NCI-H82 treated with DMSO at 0.1 percent for 48 hours (cell line): ENCODE results near the gene TRIM66.

ENCODE experiments used
- DNase-seq: peaks from one replicate; lab custom pipeline; 2025; ENCODE audit not compliant: unreplicated experiment; lab: John Stamatoyannopoulos, UW

Gene TRIM66

DNA sequence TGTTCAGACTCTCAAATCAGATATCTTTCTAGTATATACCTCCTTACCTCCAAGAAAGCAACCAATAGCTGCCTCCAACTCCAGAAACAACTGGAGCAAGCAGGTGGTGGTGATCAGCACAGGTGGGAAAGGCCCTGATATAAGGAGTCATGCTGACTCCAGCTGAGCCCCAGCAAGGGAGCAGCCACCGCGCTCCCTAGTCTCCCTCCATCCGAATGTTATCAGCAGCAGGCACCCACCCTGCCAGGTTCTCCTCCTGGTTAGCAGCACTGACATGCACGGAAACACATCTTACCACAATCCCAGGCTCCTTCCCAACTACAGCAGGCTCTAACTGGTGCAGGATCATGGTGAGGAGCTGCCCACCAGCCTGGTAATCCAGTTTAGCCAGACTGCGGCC, 69.9 kb downstream of the TRIM66 start:
- DNase-seq: no peak

GRCh38 chr11:8610532-8611116, 71.8 kb downstream of the TRIM66 start:
- DNase-seq: no peak

DNA sequence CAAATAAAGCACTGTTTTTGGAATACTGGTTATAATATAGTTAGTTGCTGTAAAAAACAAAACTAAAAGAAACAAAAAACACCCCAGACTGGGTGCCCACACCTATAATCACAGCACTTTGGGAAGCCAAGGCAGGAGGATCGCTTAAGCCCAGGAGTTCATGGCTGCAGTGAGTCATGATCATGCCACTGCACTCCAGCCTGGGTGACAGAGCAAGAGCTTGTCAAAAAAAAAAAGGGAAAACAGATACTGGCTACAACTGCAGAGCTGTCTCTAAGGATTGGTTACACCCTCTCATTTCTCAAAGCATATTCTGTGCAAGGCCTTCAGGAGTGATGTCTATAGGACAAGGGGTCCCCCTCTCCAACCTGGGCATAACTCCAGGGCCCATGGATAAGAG, 73.8 kb downstream of the TRIM66 start:
- no peak for DNase-seq

GRCh38 chr11:8605971-8606563, 76.4 kb downstream of the TRIM66 start:
- no peak for DNase-seq

- peak; percentile 38 for DNase-seq
These were observed 78.3 kb downstream of the TRIM66 start for GRCh38 chr11:8604078-8604723.

DNA sequence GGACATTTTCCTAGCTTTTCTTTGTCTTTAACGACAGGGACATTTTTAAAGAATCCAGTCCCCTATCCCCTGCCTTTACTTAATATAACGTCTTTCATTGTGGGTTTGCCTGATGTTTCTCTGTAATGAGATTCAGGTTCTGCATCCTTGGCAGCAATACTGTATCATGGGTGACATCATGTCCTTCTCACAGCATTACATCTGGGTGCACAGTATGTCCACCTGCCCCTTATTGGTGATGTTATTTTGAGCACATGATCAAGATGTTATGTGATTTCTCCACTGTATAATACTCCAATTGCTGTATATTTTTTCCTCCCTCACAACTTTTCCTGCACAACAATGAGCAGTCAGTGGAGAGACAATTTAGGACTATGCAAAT, 78.8 kb downstream of the TRIM66 start:
- DNase-seq: no peak

DNA sequence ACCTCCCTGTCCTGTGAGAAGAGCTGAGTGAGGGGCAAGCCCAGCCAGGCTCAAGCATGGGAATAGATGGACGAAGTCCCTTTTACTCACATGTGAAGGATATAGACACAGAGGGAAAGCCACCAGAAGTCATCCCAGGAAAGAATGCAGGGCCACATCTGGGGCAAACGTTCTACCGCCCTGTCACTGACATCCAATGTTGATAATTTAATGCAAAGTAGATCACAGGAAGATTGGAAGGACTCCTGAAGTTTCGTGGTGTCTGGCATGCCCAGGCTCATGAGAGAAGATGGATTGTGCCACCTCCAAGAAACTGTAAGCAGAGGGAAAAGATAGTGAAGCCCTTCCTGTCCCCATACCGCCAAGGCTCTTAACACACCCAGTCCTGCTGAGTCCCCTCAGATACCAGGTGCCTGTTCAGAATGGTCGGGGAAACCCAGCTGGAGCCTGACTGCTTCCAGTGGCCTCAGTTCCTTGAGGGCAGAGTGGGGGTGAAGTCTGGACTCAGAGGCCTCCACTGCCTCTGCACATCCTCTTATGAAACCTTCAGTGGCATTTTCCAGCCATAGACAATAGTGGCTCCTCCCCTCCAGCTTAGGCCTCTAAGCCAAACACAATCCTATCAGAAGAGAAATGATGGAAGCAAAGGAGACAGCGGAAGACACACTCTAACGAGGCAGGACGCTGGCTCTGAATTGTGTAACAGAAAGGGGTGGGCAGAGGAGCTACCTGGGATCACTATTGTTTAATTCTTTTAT, 80.9 kb downstream of the TRIM66 start:
- DNase-seq: peak; percentile 37

- no peak for DNase-seq
These were observed 84.0 kb downstream of the TRIM66 start for GRCh38 chr11:8598506-8598905.

DNA sequence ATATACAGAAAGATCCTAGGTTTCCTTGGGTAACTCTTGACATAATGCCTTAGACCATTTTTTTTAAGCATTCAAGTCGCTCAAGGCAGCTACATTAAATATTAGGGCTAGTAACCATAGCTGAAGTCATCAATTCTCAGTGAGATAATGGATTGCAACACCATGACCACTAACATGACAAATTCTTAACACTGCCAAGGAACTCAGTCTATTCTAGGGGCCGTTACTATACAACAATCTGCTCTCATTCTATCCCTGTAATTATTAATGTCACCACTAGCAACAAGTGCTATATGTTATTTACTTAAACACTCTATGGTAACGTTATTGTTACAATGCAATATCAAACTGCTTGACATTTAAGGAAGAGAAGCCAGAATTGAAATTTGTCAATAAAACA, 85.3 kb downstream of the TRIM66 start:
- DNase-seq: no peak

- no peak for DNase-seq
These were observed 85.9 kb downstream of the TRIM66 start for GRCh38 chr11:8596504-8597046.

- DNase-seq: peak; percentile 58
These were observed 88.2 kb downstream of the TRIM66 start, which contains the start of gene STK33 for GRCh38 chr11:8593935-8594909. STK33 (minus strand) TSS chr11:8594228; CDS start chr11:8474905, 119,323 bp downstream.

DNA sequence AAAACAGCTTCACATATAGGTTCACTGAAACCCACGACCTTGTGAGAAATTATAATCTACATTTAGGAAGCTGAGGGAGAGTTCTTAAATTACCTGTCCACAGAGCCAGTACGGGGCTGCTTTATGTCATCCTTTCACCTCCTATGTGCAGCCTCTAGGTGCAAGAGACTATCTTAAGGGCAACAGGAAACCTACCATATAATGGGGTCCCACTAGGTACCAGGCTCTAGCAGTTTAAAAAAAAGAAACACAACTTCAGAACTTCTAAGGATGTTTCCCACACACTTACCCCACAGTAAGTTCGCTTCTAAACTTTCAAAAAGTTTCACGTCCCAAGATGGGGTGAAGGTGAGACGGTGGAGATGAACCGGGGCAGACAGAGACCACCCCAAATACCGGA, 89.0 kb downstream of the TRIM66 start:
- DNase-seq: no peak

DNA sequence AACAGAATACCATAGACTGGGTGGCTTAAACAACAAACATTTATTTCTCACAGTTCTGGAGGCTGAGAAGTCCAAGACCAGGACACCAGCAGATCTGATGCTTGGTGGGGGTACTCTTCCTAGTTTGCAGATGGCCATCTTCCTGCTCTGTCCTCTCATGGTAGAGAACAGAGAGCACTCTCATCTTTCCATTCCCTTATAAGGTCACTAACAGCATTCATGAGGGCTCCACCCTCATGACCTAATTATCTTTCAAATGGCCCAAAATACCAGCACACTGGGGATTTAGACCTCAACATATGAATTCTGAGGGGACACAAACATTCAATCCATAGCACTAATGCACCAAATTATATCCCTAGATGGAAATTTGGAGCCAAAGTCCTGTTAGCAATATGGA, 94.5 kb downstream of the TRIM66 start:
- no peak for DNase-seq

- DNase-seq: no peak
These were observed 95.7 kb downstream of the TRIM66 start for GRCh38 chr11:8586805-8587204.

DNA sequence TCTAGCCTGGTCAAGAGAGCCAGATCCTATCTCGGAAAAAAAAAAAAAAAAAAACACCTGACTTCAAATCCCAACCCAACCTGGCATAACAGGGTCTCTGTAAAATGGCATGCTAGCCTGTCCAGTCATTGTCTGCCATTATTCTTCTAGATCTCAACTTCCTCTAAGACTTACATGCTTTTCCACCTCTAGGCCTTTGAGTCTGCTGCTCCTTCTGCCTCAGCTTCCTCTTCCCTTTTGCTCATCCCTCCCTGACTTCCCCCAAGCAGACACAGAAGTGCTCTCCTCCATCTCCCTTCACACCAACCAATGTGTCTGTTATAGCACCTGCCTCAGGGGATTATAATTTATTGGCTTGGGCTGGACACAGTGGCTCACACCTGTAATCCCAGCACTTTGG, 96.3 kb downstream of the TRIM66 start:
- DNase-seq: no peak

DNA sequence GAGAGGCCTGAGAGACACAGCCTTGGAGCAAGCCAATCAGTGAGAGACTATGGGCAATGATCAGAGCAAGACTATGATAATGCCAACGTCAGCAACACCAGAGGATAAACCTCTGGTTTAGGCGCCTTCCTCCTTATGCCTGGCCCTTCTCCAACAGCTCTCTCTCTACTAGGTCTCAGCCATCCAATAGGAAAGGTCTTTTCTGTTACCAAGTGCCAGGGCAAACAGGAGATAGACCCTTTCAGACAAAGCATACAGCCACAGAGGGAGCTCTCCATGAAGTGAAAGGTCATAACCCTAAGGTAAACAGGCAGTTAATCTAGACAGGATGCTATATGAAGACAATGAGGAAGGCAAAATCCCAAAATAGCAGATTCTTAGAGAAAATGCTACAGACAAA, 98.0 kb downstream of the TRIM66 start:
- no peak for DNase-seq

- DNase-seq: no peak
These were observed 98.4 kb downstream of the TRIM66 start for GRCh38 chr11:8584082-8584481.

- DNase-seq: no peak
These were observed 101.2 kb downstream of the TRIM66 start for GRCh38 chr11:8581300-8581699.

DNA sequence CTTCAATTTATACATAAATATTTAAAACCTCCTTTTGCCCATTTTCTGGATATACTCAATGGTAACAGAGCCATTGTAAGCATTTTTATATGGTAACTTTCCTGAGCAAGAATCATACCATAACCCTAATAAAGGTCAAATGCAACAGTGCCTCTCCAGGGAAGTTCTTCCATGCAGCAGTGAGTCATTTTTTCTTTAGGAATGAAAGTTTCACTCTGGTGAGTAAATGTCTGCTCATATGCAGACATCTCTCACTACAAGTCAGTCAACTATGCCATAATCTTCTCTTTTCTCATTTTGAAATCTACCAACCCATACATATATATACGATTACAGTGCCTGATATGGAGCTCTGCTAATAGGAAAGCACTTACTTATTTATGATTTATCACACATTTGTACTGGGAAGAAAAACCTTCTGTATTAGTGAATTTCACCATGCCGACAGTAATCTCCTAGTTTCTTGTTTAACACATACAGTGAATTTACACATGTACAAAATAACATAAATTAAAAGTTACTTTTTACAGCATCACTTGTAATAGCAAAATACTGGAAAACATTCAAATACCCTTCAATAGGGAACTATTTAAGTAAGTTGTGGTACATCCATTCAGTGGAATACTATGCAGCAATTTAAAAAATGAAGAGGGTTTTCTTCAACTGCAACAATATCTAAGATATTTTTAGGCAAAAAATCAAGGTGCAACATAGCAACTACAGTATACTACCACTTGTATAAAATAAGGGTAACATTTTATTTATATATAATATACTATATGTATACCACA, 104.5 kb downstream of the TRIM66 start:
- no peak for DNase-seq

DNA sequence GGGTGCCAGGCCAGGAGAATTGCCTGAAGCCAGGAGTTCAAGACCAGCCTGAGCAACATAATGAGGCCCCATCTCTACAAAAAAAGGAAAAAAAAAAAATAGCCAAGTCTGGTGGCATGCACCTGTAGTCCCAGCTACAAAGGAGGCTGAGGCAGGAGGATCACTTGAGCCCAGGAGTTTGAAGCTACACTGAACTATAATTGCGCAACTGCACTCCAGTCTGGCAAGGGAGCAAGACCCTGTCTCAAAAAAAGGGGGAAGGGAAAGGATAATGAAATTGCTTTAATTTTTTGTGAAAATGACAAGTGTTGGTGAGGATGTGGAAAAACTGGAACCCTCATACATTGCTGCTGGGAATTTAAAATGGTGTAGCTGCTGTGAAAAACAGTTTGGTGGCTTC, 107.7 kb downstream of the TRIM66 start:
- DNase-seq: no peak
